HepG2 (cell line): ENCODE results near the gene TMCO6. TPM values are rescaled to one million over a fixed set of nuclear protein-coding genes. Genes with fewer than 3 reads are reported as not detected.

ENCODE experiments used
- EZH2 ChIP-seq: conservative IDR thresholded peaks from 2 replicates; pipeline ENCODE4 v1.6.1; 2012; ENCODE audit warnings: mild to moderate bottlenecking, low read depth, low read length, moderate library complexity
- FOXM1 ChIP-seq: sonication (generic); formaldehyde crosslinking; IDR thresholded peaks from 2 replicates; pipeline ENCODE4 v1.5.0; 2020; ENCODE audit warnings: missing genetic modification reagents
- HNRNPH1 ChIP-seq: fragments of 200-400 bp; formaldehyde crosslinking; optimal IDR thresholded peaks from 2 replicates; pipeline ENCODE3; 2017; ENCODE audit warnings: mild to moderate bottlenecking, low read depth, low read length
- KAT8 ChIP-seq: IDR thresholded peaks from 2 replicates; pipeline ENCODE4 v1.6.1; 2016; ENCODE audit warnings: missing genetic modification reagents, missing compliant biosample characterization
- PHF8 ChIP-seq: sonication (generic); formaldehyde crosslinking; IDR thresholded peaks from 2 replicates; pipeline ENCODE4 v1.5.0; 2020; ENCODE audit warnings: missing genetic modification reagents
- POLR2AphosphoS2 ChIP-seq: IDR thresholded peaks from 2 replicates; pipeline ENCODE4 v1.6.1; 2011; ENCODE audit warnings: low read depth, low read length, improper control_type of control experiment
- SIN3B ChIP-seq: fragments of 150-350 bp; IDR thresholded peaks from 2 replicates; pipeline ENCODE4 v1.6.1; 2014; ENCODE audit warnings: low read length
- SMAD1 ChIP-seq: sonication (generic); formaldehyde crosslinking; IDR thresholded peaks from 2 replicates; pipeline ENCODE4 v1.4.0; 2020; ENCODE audit warnings: missing genetic modification reagents, low read depth, mild to moderate bottlenecking, borderline replicate concordance
- SOX6 ChIP-seq, 2 experiments: fragments of 450-650 bp in 1 of 2; sonication (generic) in 1 of 2; formaldehyde crosslinking in 1 of 2; IDR thresholded peaks; 2 replicates each; pipeline versions ENCODE4 v1.4.0 to v1.6.1; 2017 to 2020; ENCODE audit warnings: antibody characterized with exemption in 1 of 2, mild to moderate bottlenecking in 1 of 2, missing genetic modification reagents in 1 of 2
- ZNF605 ChIP-seq: sonication (generic); formaldehyde crosslinking; IDR thresholded peaks from 2 replicates; pipeline ENCODE4 v1.8.0; 2022; ENCODE audit warnings: mild to moderate bottlenecking, missing genetic modification reagents
- ZNF674 ChIP-seq: sonication (generic); formaldehyde crosslinking; IDR thresholded peaks from 2 replicates; pipeline ENCODE4 v1.5.0; 2020; ENCODE audit warnings: low read depth, mild to moderate bottlenecking, missing genetic modification reagents
- ZNF7 ChIP-seq: IDR thresholded peaks from 2 replicates; pipeline ENCODE4 v1.6.1; 2016; ENCODE audit warnings: missing biosample characterization, missing genetic modification reagents
- ZSCAN31 ChIP-seq: sonication (generic); formaldehyde crosslinking; IDR thresholded peaks from 2 replicates; pipeline ENCODE4 v1.5.0; 2020; ENCODE audit warnings: low read depth, mild to moderate bottlenecking, missing genetic modification reagents
- polyA plus RNA-seq, 8 experiments: library from polyadenylated mRNA; depleted of rRNA in 3 of 8; stranded (reverse) in 7 of 8; unstranded in 1 of 8; fragments of >200 nt; fragmentation: Illumina TruSeq in 4 of 8; extraction: Trizol in 4 of 8; gene quantifications; 2 replicates each; pipeline versions ENCODE4 v1.2.1 to v1.2.3, GENCODE V29; 2011 to 2016; ENCODE audit warnings: low read depth in 4 of 8, missing spikeins in 1 of 8, mixed read lengths in 1 of 8; ENCODE audit not compliant: insufficient read depth in 1 of 8
- total RNA-seq, 5 experiments: library from RNA; depleted of rRNA; stranded (reverse); fragments of >200 nt; fragmentation: Illumina TruSeq; extraction: Trizol; gene quantifications; 2 replicates each; pipeline ENCODE4 v1.2.3, GENCODE V29; 2016; ENCODE audit warnings: low read depth in 1 of 5
- TF ChIP-seq, protein P1 (sequence below): sonication (generic); formaldehyde crosslinking; IDR thresholded peaks from 2 replicates; pipeline ENCODE4 v1.8.0; 2022; ENCODE audit warnings: mild to moderate bottlenecking, missing genetic modification reagents, borderline replicate concordance
- TF ChIP-seq, protein P2 (sequence below): sonication (generic); formaldehyde crosslinking; IDR thresholded peaks from 2 replicates; pipeline ENCODE4 v1.9.0; 2022; ENCODE audit warnings: missing genetic modification reagents, mild to moderate bottlenecking, borderline replicate concordance
- TF ChIP-seq, protein P3 (sequence below), 2 experiments: sonication (generic) in 1 of 2; formaldehyde crosslinking in 1 of 2; IDR thresholded peaks; 2 replicates each; pipeline versions ENCODE4 v1.6.1 to v1.9.0; 2014 to 2022; ENCODE audit warnings: antibody characterized with exemption in 1 of 2, borderline replicate concordance in 1 of 2, inconsistent platforms in 1 of 2, low read depth in 1 of 2, missing genetic modification reagents in 1 of 2
- TF ChIP-seq, protein P4 (sequence below): sonication (generic); formaldehyde crosslinking; IDR thresholded peaks from 2 replicates; pipeline ENCODE4 v1.9.0; 2021; ENCODE audit warnings: missing genetic modification reagents, borderline replicate concordance
- TF ChIP-seq, protein P5 (sequence below): sonication (generic); formaldehyde crosslinking; IDR thresholded peaks from 2 replicates; pipeline ENCODE4 v1.4.0; 2020; ENCODE audit warnings: missing genetic modification reagents, borderline replicate concordance

Gene TMCO6
- total and polyA plus RNA-seq, 2 of the 13 experiments (the other 11 are each of a cell fraction or from before 2014, with no cell fraction given): 16.6 to 28.2 TPM

DNA sequence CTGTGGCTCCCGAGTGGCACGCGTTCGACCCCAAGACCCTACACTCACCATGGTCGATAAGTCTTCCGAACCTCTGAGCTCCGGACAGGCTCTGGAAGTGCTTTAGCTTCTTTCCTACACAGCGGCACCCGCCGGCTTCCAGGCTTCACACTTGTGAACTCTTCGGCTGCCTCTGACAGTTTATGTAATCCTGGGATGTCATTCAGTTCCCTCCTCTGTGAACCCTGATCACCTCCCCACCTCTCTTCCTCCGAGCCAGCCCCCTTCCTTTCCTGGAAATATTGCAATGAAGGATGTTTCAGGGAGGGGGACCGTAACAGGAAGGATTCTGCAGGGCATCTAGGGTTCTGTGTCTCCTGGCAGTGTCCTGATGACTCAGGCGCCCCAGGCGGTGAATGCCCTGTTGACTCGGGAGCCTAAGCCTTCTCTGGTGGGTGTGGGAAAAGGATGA is 6.2 kb upstream of the TMCO6 start, which contains the start of gene CD14 (continued):
- no peak for TF ChIP-seq FOXM1 (CRISPR knock-in tag)
- no peak for TF ChIP-seq HNRNPH1
- no peak for TF ChIP-seq SIN3B
- no peak for TF ChIP-seq POLR2AphosphoS2
- TF ChIP-seq, protein P1, sequence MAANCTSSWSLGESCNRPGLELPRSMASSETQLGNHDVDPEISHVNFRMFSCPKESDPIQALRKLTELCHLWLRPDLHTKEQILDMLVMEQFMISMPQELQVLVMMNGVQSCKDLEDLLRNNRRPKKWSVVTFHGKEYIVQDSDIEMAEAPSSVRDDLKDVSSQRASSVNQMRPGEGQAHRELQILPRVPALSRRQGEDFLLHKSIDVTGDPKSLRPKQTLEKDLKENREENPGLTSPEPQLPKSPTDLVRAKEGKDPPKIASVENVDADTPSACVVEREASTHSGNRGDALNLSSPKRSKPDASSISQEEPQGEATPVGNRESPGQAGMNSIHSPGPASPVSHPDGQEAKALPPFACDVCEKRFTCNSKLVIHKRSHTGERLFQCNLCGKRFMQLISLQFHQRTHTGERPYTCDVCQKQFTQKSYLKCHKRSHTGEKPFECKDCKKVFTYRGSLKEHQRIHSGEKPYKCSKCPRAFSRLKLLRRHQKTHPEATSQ (CRISPR knock-in tag): no peak
- TF ChIP-seq, protein P2, sequence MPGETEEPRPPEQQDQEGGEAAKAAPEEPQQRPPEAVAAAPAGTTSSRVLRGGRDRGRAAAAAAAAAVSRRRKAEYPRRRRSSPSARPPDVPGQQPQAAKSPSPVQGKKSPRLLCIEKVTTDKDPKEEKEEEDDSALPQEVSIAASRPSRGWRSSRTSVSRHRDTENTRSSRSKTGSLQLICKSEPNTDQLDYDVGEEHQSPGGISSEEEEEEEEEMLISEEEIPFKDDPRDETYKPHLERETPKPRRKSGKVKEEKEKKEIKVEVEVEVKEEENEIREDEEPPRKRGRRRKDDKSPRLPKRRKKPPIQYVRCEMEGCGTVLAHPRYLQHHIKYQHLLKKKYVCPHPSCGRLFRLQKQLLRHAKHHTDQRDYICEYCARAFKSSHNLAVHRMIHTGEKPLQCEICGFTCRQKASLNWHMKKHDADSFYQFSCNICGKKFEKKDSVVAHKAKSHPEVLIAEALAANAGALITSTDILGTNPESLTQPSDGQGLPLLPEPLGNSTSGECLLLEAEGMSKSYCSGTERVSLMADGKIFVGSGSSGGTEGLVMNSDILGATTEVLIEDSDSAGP (CRISPR knock-in tag): no peak
- 0 out of 2 replicates have a peak, but pooled peaks have one; percentile 34 for TF ChIP-seq ZSCAN31 (CRISPR knock-in tag)
- TF ChIP-seq, protein P3, sequence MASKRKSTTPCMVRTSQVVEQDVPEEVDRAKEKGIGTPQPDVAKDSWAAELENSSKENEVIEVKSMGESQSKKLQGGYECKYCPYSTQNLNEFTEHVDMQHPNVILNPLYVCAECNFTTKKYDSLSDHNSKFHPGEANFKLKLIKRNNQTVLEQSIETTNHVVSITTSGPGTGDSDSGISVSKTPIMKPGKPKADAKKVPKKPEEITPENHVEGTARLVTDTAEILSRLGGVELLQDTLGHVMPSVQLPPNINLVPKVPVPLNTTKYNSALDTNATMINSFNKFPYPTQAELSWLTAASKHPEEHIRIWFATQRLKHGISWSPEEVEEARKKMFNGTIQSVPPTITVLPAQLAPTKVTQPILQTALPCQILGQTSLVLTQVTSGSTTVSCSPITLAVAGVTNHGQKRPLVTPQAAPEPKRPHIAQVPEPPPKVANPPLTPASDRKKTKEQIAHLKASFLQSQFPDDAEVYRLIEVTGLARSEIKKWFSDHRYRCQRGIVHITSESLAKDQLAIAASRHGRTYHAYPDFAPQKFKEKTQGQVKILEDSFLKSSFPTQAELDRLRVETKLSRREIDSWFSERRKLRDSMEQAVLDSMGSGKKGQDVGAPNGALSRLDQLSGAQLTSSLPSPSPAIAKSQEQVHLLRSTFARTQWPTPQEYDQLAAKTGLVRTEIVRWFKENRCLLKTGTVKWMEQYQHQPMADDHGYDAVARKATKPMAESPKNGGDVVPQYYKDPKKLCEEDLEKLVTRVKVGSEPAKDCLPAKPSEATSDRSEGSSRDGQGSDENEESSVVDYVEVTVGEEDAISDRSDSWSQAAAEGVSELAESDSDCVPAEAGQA (IDR thresholded peaks at IDR 0.05; ENCODE audit: low read depth): no peak
- TF ChIP-seq, protein P3 (CRISPR knock-in tag; IDR thresholded peaks at IDR 0.05; ENCODE audit: borderline replicate concordance): no peak
- no peak for TF ChIP-seq PHF8 (CRISPR knock-in tag)
- TF ChIP-seq, protein P4, sequence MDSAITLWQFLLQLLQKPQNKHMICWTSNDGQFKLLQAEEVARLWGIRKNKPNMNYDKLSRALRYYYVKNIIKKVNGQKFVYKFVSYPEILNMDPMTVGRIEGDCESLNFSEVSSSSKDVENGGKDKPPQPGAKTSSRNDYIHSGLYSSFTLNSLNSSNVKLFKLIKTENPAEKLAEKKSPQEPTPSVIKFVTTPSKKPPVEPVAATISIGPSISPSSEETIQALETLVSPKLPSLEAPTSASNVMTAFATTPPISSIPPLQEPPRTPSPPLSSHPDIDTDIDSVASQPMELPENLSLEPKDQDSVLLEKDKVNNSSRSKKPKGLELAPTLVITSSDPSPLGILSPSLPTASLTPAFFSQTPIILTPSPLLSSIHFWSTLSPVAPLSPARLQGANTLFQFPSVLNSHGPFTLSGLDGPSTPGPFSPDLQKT (CRISPR knock-in tag): no peak
- TF ChIP-seq KAT8 (CRISPR knock-in tag): no peak
- no peak for TF ChIP-seq ZNF674
- TF ChIP-seq SMAD1 (CRISPR knock-in tag): no peak
- TF ChIP-seq, protein P5, sequence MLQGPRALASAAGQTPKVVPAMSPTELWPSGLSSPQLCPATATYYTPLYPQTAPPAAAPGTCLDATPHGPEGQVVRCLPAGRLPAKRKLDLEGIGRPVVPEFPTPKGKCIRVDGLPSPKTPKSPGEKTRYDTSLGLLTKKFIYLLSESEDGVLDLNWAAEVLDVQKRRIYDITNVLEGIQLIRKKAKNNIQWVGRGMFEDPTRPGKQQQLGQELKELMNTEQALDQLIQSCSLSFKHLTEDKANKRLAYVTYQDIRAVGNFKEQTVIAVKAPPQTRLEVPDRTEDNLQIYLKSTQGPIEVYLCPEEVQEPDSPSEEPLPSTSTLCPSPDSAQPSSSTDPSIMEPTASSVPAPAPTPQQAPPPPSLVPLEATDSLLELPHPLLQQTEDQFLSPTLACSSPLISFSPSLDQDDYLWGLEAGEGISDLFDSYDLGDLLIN (CRISPR knock-in tag): no peak
- TF ChIP-seq EZH2: no peak
- TF ChIP-seq ZNF7 (CRISPR knock-in tag): no peak
- 0 out of 2 replicates have a peak, but pooled peaks have one; percentile 26 for TF ChIP-seq ZNF605 (CRISPR knock-in tag)
- TF ChIP-seq SOX6 (IDR thresholded peaks at IDR 0.05): no peak
- TF ChIP-seq SOX6 (CRISPR knock-in tag; IDR thresholded peaks at IDR 0.05): 0 out of 2 replicates have a peak, but pooled peaks have one; percentile 47
